ENCODE results near the gene SPATA31D4.
"Not testable (repeated sequence)": the region's sequence is repeated elsewhere in the genome, so short reads cannot be mapped to it uniquely, and the experiment has no call there.

Gene SPATA31D4

DNA sequence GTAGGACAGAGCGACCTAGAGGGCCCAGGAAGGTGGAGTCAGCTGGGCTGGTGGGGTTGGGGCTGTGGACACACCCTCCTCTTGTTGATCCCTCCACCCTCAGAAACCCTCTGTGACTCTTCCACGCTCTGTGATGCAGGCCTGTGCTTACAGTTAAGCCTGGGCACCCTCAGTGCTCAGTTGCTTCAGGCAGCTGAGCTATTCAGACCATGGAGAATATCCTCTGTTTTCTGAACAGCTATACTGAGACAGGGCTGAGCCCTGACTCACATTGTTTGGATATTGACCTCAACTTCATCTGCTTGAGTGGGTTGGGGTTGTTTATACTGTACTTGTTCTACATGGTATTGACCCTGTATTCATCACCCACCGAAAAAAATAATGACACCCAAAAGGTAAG is at the start of gene SPATA31D4:
Gene SPATA31D4 (plus strand): TSS at position 124 of the 400 bp plus-strand sequence. CDS start 86 bp downstream, at position 210.
- not testable (repeated sequence) for DNase-seq

DNA sequence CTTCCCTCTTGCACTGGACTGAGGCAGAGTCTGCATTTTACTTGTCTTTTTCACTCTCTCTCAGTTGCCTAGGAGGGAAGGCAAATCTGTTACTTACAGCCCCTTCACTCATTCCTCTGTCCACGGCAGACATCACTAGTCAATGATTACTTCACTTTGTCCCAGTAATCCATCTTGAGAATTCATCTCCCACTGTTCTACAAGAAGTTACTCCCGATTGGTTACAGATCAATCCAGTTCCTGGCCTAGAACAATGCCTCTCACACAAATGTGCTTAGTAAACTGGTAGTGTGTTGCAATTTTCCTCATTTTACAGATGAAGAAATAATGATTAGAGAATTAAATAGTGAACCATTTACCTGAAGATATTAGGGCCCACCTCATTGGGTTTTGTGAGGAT is 49.7 kb upstream of the SPATA31D4 start:
- no peak for DNase-seq

DNA sequence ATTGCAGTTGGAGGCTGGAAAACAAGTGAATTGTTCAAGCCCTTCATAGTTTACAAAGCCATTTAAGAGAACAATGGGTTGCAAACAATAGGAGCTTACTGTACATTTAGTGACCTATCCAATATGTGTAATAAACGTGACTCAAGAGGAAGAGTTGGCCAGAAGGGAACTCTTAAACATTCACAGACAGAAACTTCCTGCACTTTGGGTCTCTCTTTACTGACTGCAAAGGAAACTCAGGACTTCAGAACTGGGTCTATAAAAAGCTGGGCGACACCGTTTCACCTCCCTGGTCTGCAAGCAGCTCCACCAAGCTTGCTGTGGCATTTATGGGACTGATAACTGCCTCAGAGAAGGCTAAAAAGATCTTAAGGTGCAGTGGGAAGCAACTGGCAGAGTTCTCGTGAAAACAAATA is 48.7 kb upstream of the SPATA31D4 start:
- no peak for DNase-seq

DNA sequence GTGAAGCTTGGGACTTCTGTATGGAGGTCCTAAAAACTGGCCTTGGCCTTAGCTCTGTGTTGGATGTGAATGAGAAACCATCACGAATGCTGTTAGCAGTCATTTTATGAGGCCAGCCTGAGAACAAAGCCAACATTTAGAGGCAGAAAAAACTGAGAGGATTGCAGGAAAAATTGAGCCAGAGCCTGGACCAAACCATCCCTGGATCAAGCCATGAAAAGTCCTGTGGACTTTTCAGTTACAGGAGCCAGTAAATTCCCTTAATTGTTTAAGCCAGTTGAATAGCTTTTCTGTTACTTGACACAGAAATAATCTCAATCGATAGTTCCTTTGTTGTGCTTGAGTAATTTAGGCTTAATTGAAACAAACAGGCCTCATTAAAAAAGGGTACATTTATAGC is 42.6 kb upstream of the SPATA31D4 start:
- DNase-seq = no peak

DNA sequence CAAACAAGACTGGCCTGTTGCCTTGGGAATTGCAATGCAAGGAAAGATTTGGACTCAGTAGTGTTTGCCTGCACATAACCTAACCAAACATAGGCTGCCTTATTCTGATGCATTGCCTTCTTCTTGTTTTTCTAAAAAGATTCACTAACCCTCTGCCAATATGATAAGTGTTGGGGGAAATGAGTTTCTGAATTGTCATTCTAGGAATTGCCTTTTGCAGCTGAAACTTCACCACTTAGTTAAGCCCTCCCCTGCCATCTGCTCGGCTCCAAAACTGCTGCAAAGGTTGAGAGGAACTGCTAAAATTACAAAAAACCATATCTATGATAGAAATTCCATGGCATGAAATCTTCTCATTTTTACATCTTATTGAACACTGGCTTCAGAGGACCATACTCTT is 41.6 kb upstream of the SPATA31D4 start:
- no peak for DNase-seq

DNA sequence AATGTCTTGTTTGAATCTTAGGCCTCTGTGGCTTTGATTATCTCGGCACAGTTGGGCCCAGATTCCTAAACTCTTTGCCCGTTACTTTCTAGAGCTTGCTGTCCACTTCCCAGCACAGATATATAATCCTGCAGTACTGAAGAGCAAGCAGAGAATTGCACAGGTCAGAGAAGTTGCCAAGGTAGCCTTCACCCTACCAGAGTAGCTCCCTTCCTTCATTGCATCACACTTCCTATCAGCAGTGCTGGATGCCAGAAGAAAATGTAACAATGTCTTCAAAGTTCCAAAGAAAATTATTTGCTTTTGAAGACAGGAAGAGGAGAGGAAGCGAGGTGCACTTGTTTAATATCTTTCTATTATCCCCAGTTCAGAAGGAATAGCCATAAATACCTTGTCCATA is 38.1 kb upstream of the SPATA31D4 start:
- no peak for DNase-seq

DNA sequence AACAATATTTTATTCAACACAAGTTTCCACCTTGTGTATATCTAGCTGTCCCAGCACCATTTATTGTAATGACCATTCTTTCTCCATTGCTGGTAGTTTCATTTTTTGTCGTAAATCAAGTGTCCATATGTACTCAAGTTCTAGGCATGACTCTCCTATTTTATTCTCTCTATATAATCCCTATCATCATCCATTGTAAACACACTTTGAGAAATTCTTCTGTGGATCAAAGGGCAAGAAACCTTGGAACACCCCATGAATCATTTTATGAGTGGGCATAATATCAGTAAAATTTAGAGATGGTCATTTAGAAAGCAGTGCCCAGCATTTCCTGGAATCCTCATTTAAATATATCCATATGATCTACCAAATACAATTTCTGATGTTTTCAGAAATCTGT is 35.8 kb upstream of the SPATA31D4 start:
- no peak for DNase-seq

DNA sequence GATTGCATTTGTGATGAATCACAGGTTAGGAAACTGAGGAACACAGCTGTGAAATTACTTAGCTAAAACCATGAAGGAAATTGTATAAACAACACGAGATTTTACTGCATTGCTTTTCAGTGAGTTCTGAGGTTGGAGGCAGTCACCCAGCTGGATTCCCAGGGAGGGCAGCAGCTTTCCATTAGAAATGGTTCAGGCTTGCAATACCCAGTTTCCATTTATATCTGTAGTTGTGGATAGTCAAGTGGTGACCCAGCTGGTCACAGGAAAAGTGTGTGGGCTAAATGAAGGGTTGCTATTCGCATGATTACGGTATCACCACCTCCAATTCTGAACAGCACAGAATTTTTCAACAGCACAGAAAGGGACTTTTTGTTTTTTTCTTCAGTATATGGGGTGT is 34.3 kb upstream of the SPATA31D4 start:
- DNase-seq = no peak

DNA sequence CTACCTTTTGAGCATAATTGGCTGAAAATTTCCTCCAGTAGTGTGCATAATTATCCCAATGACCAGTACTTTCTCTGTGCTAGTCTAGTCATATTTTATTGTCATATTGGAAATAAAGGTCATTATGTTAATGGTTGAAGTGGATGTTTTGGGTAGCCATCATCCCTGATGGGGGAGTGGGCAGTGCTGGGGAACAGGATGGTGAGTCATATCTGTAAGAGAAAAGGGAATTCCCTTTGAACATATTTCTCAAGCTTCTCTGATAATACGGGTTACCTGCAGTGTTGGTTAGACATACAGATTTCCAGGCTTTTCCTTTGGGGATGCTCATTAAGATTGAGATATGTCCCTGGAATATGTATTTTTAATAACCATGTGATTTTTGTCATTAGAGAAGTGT is 33.3 kb upstream of the SPATA31D4 start:
- no peak for DNase-seq

DNA sequence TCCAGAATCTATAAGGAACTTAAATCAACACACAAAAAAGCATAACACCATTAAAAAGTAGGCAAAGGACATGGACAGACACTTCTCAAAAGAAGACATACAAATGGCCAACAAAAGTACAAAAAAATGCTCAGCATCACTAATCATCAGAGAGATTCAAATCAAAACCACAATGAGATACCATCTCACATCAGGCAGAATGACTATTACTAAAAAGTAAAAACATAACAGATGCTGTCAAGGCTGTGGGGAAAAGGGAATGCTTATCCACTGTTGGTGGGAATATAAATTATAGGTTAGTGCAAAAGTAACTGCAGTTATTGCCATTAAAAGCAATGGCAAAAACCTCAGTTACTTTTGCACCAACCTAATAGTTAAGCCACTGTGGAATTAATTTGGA is 32.2 kb upstream of the SPATA31D4 start:
- no peak for DNase-seq

DNA sequence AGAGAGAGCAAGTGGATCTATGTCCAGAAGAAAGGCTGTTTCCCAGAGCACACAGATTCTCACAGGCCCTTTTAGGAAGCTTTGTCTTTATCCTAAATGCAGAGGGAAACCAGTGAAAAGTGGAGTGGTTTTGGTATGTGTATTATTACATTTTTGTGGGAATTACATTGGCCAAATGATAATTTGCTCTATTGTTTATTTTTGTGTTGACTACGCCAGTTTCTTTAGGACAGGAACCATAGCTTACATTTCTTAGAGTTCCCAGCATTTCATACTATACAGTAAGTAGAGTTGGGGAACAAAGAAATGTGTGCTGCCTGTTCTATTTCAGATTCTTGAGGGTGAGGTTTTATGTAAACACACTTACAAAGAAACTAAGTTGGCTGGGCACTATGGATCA is 29.4 kb upstream of the SPATA31D4 start:
- no peak for DNase-seq

DNA sequence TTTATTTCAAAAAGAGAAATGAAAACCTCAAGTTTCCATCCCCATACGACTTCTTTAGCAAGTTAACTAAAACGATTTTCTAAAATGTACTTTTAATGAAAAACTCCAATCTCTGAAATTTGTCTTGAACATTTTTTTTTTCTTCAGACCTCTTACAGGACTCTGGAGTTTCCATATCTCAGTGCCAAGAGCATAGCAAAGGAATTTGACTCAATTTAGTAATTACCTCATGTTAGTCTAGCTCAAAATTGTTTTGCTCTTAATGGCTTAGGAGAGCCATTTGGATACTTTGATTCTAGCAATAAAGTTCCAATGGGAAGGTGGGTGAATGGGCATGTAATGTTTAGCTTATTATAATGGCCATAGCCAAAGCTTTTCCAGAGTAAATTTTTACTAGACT is 26.0 kb upstream of the SPATA31D4 start:
- no peak for DNase-seq

DNA sequence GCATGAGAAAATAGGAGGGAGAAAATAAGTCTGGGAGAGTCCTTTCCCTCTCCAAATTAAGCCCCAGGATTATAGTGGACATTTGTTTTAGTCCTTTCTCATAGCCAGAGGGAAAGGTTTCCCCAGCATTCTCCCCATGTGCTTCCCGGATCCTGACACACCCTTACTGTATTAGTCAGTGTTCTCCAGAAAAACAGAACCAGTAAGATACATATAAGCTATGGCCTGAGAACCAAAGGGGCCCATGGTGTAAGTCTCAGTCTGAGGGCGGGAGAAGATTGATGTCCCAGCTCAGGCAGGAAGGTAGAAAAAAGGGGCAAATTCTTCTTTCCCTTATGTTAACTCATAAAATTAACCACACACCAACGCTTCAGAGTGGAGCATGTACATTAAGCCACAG is 25.6 kb upstream of the SPATA31D4 start:
- no peak for DNase-seq

DNA sequence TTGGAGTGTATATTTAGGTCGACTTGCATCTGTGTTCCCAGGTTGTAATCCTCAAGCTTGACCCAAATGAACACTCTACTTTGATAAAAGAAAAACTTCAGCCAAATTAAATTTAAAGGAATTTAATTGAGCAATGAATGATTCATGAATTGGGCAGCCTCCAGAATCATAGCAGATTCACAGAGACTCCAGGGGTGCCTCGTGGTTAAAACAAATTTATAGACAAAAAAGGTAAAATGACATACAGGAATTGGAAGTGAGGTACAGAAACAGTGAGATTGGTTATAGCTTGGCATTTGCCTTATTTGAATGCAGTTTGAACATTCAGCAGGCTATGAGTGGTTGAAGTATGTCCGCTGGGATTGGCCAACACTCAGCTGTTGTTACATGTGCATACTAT is 21.6 kb upstream of the SPATA31D4 start:
- DNase-seq = no peak

DNA sequence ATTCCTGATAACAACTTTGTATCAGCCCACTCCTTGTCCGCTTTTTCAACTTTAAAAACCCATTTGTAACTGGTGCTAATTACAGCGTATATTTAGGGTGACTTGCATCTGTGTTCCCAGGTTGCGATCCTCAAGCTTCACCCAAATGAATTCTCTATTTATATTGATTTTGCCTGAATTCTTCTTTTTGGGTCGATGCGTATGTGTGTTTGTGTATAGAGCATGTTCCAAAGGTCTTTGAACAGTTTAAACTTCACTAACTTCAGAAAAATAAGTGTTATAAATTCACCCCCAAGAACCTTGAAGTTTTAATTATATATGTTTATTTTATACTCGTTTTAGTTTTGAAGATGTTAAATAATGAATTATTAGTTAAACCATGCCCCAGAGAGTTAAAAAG is 16.1 kb upstream of the SPATA31D4 start:
- DNase-seq = no peak

DNA sequence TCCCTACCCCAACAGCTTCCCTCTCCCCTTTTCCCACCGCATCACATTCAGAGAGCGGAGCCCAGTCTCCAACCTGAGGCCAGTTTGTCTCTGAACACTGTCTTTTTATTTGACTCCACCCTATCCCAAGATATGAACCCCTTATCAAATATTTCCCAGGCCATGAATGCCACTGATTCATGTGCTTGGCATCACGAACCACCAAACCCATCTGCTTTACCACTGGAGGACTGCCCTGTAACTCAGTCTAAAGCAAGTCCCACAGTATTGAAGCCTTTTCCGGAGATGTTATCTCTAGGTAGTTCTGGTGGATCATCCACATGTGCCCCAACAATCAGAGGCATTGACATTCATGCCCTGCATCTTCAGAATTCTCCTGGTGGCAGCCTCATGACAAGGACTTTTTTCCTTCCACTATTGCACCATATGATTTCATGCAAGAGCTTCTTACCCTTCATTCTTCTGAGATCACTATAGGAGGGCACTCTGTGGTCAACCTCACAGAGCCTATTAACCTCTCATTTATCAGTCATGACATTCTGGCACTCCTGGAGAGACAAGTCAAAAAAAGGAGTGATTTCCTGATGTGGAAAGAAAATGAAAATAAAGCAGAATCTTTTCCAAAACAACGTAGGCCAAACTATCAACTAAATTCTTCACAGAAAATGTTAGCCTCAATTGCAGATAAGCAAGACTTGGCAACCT is 12.3 kb upstream of the SPATA31D4 start:
- DNase-seq = no peak

DNA sequence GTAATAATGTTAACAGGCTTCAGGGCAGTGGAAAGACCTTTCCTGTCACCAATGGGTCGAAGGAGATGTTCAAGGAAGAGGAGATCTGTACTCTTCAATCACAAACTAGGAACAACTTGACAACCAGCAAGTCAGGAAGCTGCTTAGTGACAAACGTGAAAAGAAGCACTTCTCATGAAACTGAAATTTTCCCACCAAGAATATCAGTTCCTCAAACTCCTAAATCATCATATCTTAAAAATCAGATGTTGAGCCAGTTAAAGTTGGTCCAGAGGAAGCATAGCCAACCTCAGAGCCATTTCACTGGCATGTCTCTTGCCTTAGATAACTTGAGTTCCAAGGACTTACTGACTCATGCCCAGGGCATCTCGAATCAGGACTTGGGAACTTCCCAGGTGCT is 9.7 kb upstream of the SPATA31D4 start:
- not testable (repeated sequence) for DNase-seq

DNA sequence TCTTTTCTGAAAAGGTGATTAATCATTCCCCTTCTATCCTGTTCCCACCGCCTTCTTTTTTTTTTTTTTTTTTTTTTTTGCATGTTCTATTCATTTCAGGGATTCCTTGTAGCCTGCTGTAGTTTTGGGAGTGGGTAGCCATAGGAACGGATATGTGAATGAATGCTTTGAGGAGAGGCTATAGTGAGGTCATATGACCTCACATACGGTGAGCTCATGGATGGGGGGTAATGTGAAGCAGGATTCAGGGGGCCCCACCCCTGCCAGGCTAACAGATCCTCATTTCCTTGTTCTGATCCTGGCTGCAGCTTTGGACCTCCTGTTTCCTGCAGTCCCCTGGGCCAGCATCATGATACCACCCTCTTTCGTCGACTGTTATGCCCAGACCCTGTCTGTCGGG is 1.9 kb downstream of the SPATA31D4 start:
- DNase-seq = not testable (repeated sequence)

DNA sequence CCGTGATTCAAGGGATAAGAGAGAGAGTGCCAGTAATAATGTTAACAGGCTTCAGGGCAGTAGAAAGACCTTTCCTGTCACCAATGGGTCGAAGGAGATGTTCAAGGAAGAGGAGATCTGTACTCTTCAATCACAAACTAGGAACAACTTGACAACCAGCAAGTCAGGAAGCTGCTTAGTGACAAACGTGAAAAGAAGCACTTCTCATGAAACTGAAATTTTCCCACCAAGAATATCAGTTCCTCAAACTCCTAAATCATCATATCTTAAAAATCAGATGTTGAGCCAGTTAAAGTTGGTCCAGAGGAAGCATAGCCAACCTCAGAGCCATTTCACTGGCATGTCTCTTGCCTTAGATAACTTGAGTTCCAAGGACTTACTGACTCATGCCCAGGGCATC is 5.3 kb downstream of the SPATA31D4 start:
- DNase-seq = not testable (repeated sequence)

DNA sequence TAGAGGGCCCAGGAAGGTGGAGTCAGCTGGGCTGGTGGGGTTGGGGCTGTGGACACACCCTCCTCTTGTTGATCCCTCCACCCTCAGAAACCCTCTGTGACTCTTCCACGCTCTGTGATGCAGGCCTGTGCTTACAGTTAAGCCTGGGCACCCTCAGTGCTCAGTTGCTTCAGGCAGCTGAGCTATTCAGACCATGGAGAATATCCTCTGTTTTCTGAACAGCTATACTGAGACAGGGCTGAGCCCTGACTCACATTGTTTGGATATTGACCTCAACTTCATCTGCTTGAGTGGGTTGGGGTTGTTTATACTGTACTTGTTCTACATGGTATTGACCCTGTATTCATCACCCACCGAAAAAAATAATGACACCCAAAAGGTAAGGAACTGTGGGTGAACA is 15.2 kb downstream of the SPATA31D4 start, which contains the start of gene SPATA31D3:
Gene SPATA31D3 (plus strand): TSS at position 108 of the 400 bp plus-strand sequence. CDS start 86 bp downstream, at position 194.
- not testable (repeated sequence) for DNase-seq

DNA sequence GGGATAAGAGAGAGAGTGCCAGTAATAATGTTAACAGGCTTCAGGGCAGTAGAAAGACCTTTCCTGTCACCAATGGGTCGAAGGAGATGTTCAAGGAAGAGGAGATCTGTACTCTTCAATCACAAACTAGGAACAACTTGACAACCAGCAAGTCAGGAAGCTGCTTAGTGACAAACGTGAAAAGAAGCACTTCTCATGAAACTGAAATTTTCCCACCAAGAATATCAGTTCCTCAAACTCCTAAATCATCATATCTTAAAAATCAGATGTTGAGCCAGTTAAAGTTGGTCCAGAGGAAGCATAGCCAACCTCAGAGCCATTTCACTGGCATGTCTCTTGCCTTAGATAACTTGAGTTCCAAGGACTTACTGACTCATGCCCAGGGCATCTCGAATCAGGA is 20.4 kb downstream of the SPATA31D4 start:
- DNase-seq = not testable (repeated sequence)

DNA sequence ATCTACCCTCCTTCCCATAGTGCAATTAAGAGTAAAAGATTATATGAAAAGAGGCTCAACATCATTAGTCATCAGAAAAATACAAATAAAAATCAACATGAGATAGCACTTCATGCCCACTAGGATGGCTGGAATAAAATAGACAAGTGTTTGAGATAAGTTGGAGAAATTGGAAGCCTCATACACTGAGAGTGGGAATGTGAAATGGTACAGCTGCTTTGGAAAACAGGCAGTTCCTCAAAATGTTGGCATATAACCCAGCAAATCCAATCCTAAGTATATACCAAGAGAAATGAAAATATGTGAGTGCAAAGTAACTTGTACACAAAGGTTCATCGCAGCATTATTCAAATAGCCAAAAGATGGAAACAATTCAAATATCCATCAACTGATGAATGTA is 24.9 kb downstream of the SPATA31D4 start:
- no peak for DNase-seq

DNA sequence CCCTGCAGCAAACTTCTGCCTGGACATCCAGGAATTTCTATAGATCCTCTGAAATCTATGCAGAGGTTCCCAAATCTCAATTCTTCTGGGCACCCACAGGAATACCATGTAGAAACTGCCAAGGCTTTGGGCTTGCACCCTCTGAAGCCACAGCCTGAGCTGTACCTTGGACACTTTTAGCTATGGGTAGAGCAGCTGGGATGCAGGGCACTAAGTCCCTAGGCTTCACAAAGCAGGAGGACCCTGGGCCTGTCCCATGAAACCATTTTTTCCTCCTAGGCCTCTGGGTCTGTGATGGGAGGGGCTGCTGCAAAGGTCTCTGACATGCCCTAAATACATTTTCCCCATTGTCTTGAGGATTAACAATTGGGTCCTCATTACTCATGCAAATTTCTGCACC is 27.4 kb downstream of the SPATA31D4 start:
- no peak for DNase-seq

DNA sequence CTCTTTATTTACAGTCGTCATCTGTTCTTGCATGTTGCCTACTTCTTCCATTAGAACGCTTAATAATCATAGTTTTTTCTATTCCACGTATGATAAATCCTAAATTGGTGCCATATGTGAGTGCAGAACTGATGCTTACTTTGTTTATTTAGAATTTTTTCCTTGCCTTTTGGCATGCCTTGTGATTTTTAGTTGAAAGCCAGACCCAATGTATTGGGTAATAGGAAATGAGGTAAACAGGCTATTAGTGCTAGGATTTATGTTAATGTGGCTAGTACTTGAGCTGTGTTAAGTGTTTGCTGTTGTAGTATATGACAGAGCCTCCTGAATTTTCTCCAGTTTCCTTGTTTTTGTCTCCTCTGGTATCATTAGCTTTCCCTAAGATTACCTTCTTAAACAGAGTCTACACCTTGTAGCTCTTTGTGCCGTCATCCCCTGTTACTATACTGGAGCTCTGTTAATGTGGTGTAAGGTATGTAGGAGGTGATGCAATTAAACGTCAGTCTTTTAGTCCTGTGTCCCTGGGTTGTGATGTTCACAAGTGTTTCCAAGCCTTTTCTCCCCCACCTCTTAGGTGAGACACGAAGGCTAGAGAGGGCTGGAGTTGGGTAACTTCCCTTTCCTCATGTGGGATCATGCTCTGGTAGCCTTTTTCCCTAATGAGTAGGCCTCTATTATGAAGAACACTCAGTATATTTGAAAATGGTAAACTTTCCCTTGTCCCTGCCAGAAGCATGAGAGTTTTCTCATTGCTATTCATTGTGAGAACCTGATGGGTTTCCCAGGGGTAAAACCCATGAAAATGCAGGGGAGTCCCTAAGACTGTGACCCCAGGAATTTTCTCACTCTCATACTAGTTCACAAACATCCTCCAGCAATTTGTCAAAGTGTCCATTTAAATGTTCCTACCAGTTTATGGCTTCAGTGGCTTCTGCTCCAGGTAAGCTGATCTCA is 36.3 kb downstream of the SPATA31D4 start:
- no peak for DNase-seq
